Activated T-cell treated with anti-CD3 and anti-CD28 coated beads, Interleukin-2, amount 50 U/mL, for 4 hours (primary cell): ENCODE data around the gene FBLN2. TPM values are rescaled to one million over a fixed set of nuclear protein-coding genes. Genes with fewer than 3 reads are reported as not detected.

ENCODE experiments used
- ATAC-seq, 2 donors: fragments of 200-7000 bp; cut with Tn5 transposase; one replicate each; pipeline ENCODE4 v1.10.0; 2021
- DNase-seq: peaks from one replicate; pipeline ENCODE4 v3.0.0-alpha.2; 2020
- H3K27me3 Mint-ChIP-seq: one replicate; pipeline ENCODE4 v1.8.0; 2021; ENCODE audit warnings: low read depth, mixed read lengths
- H3K36me3 Mint-ChIP-seq: one replicate; pipeline ENCODE4 v1.8.0; 2022; ENCODE audit warnings: mixed read lengths; ENCODE audit not compliant: insufficient read depth
- H3K4me1 Mint-ChIP-seq: one replicate; pipeline ENCODE4 v1.8.0; 2021; ENCODE audit warnings: low read depth, mixed read lengths
- H3K4me3 Mint-ChIP-seq: one replicate; pipeline ENCODE4 v1.8.0; 2021; ENCODE audit warnings: mild to moderate bottlenecking, moderate library complexity, mixed read lengths
- H3K9me3 Mint-ChIP-seq: one replicate; pipeline ENCODE4 v1.8.0; 2021; ENCODE audit warnings: mixed read lengths
- total RNA-seq, 3 donors: library from RNA; stranded (reverse); gene quantifications; one replicate each; pipeline ENCODE4 v1.2.1, GENCODE V29; 2021

The FBLN2 gene
- total RNA-seq, 3 donors from 2014 or later = 0.16 to 0.63 (median 0.16) TPM

DNA sequence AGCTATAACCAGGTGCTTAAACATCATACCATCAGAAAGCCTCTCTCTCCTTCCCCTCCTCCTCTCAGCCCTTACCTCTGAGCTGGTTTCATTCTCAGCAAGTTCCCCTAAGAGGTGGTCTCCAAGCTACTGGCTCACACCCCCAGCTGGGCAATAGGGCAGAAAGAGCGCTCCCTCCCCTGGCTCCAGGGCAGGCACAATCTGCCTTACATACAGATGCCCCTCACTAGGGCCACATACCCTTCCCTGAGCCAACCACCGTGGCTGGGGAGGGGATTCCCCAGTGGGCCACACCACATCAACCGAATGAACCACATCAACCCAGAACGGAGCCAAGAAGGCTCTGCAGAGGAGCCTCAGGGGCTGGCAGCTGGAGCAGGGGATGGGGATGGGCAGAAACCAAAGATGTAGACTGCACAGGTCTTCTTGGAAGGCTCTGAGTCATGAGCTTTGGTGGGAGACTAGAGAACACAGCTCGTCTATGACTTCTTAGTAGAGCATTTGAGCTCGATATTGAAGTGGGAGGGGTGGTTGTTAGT, 4.6 kb upstream of the FBLN2 start:
- ATAC-seq (peak; percentile 87 to 91), DNase-seq (peak; percentile 38)
- Mint-ChIP-seq H3K4me3 (no peak overlapping the region), H3K9me3 (no peaks in the 10 kb centered on the region), H3K36me3 (no peaks in the 10 kb centered on the region), H3K4me1 (peaks cover 19% of the 10 kb centered on the region), H3K27me3 (peaks cover 29% of the 10 kb centered on the region)

DNA sequence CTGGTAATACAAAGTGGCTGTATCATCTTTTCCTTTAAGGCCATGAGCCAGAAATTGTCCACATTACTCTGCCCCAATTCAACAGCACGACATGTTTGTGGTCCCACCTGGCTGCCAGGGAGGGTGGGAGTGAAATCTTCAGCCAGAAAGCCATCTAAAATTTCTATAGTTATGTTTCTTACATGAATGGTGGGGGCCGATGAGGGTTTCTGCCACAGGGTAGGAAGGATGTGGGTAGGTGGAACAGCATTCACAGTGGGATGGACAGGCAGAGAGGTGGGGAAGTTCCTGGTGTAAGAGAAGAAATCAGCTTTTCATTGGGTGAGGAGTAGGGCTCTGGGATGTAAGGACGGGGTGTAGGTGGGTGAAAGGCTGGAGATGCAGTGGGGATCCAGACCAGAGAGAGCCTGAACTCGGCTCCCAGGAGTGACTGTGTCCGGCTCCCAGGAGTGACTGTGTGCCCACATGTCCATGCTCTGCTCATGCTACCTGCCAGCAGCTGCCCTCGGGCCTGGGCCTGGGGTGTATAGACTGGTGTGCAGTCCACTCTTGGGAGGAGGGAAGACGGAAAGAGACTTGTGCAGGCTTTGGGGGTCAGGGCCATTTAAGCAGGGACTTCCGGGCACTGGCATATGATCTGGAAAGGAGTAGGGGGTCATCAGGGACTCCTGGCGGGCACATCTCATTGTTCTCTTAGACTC, 3.8 kb upstream of the FBLN2 start:
- H3K4me3 Mint-ChIP-seq = no peak overlapping the region
- no peak for ATAC-seq
- no peaks in the 10 kb centered on the region for H3K9me3 Mint-ChIP-seq

DNA sequence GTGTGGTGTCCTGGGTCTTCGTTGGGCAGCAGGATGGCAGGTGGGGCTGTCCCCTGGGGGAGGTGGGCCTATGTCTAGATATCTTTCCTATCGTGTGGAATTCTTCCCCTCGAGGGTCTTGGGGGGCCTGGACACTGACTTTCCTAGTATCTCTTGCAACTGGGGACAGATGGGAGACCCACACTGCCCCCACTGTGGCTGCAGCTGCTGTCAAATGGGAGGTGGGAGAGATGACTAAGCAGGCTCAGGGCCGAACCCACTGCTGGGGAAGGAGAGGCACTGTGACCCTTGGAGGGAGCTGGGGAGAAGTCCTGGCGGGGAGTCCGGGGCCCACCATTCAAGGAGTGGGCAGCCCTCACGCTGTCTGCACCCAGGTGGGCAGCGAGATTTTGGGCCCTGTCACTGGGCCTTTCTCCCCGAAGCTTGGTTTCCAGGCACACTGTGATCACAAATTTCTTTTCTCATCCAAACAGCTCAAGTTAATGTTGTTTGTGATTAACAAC, 2.9 kb upstream of the FBLN2 start:
- Mint-ChIP-seq H3K36me3 (no peaks in the 10 kb centered on the region), H3K9me3 (no peaks in the 10 kb centered on the region), H3K4me1 (peaks cover 26% of the 10 kb centered on the region), H3K27me3 (peaks cover 43% of the 10 kb centered on the region), H3K4me3 (no peak overlapping the region)
- DNase-seq (no peak), ATAC-seq (no peak)

More for the DNA sequence above, 3.8 kb upstream of the FBLN2 start:
- Mint-ChIP-seq H3K4me1 (peaks cover 25% of the 10 kb centered on the region), H3K36me3 (no peaks in the 10 kb centered on the region), H3K27me3 (peaks cover 36% of the 10 kb centered on the region)
- DNase-seq = no peak

GRCh38 chr3:13546667-13547171, 2.2 kb upstream of the FBLN2 start:
- no peak overlapping the region for H3K4me3 Mint-ChIP-seq

GRCh38 chr3:13547591-13548371, 1.1 kb upstream of the FBLN2 start:
- no peaks in the 10 kb centered on the region for H3K9me3 Mint-ChIP-seq
- H3K27me3 Mint-ChIP-seq = peaks cover 57% of the 10 kb centered on the region
- H3K4me3 Mint-ChIP-seq = no peak overlapping the region
- no peaks in the 10 kb centered on the region for H3K36me3 Mint-ChIP-seq
- peaks cover 26% of the 10 kb centered on the region for H3K4me1 Mint-ChIP-seq
- ATAC-seq (no peak), DNase-seq (no peak)

More at GRCh38 chr3:13546667-13547171, 2.2 kb upstream of the FBLN2 start:
- DNase-seq = no peak
- Mint-ChIP-seq H3K4me1 (peaks cover 26% of the 10 kb centered on the region), H3K9me3 (no peaks in the 10 kb centered on the region), H3K27me3 (peaks cover 46% of the 10 kb centered on the region), H3K36me3 (no peaks in the 10 kb centered on the region)
- no peak for ATAC-seq

GRCh38 chr3:13549623-13550422, 898 bp downstream of the FBLN2 start:
- H3K4me1 Mint-ChIP-seq = peaks cover 16% of the 10 kb centered on the region
- peak; percentile 5 to 43 for ATAC-seq
- H3K36me3 Mint-ChIP-seq = no peaks in the 10 kb centered on the region
- no peaks in the 10 kb centered on the region for H3K9me3 Mint-ChIP-seq
- H3K27me3 Mint-ChIP-seq = peaks cover 58% of the 10 kb centered on the region
- no peak for DNase-seq
- peak overlapping the region; percentile 77 for H3K4me3 Mint-ChIP-seq

GRCh38 chr3:13550423-13550690, 1.4 kb downstream of the FBLN2 start:
- Mint-ChIP-seq H3K27me3 (peaks cover 54% of the 10 kb centered on the region), H3K36me3 (no peaks in the 10 kb centered on the region), H3K4me1 (peaks cover 11% of the 10 kb centered on the region), H3K9me3 (no peaks in the 10 kb centered on the region), H3K4me3 (no peak overlapping the region)
- ATAC-seq = no peak
- DNase-seq = no peak

DNA sequence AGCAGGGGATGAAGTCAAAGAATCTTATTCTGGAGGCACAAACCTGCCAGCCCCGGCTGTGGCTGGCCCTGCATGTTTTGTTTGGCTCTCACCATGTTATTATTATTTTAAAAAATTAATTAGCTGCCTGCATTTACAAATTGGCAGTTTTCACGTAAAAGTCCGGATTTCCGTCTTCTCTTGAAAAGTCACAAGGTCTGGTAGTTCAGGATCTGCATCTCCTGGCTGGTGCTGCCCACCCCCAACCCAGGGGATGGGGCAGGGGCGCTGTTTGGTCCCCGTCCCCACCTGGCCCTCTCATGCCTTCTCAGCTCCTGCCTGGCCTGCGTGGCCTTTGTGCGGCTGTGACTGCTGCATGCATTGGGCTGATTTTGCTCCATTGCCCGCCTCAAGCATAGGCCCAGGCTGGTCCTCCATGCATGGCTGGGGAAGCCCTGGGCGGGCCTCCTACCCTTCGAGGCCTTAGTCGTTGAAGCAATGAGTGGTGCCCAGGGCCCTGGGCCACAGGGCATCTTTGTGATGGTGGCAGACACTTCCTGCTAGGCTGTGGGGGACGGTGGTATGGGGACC, 2.0 kb downstream of the FBLN2 start:
- no peaks in the 10 kb centered on the region for H3K9me3 Mint-ChIP-seq
- H3K4me1 Mint-ChIP-seq = peaks cover 10% of the 10 kb centered on the region
- H3K27me3 Mint-ChIP-seq = peaks cover 55% of the 10 kb centered on the region
- H3K4me3 Mint-ChIP-seq = no peak overlapping the region
- ATAC-seq (no peak), DNase-seq (no peak)
- H3K36me3 Mint-ChIP-seq = no peaks in the 10 kb centered on the region

DNA sequence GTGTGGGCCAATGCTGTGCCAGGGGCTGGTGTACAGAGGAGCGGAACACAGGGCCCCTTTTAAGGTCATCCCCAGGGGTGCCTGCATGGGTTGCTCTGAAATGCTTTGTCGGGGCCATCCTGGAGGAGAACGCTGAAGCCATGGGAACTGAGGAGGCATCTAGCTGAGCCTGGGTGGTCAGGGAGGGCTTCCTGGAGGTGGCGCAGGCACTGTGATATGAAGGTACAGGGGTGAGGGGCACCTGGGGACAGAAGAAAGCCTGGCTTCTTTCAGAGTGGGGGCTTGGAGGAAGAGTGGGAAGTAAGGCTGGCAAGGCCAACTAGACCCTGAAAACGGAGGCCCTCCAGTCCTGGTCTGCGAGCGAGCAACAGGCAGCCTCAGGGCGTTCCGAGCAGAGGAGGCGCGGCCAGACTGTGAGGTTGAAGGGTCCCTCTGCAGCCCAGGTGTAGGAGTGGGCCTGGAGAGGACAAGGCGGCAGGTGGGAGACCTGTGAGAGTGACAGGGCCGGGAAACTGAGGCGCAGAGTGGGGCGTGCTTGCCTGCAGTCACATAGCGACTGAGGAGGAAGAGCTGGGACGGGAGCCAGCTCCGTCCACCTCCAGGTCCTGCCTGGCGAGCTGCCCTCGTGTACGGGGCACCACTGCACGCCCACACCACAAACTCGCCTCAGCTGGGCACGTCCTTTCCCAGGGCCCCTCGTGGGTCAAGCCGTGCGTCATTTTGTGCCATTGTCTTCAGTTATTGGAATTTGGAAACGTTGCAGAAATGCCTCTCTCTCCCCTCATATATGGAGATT, 4.1 kb downstream of the FBLN2 start:
- no peaks in the 10 kb centered on the region for H3K9me3 Mint-ChIP-seq
- H3K36me3 Mint-ChIP-seq = no peaks in the 10 kb centered on the region
- peaks cover 44% of the 10 kb centered on the region for H3K27me3 Mint-ChIP-seq
- ATAC-seq (no peak), DNase-seq (no peak)
- H3K4me1 Mint-ChIP-seq = peaks cover 10% of the 10 kb centered on the region
- no peak overlapping the region for H3K4me3 Mint-ChIP-seq

- ATAC-seq (no peak), DNase-seq (no peak)
- Mint-ChIP-seq H3K4me3 (no peak overlapping the region), H3K27me3 (peaks cover 41% of the 10 kb centered on the region), H3K9me3 (no peaks in the 10 kb centered on the region), H3K36me3 (no peaks in the 10 kb centered on the region), H3K4me1 (peaks cover 7% of the 10 kb centered on the region)
Observed at GRCh38 chr3:13553686-13554085, 4.8 kb downstream of the FBLN2 start.

DNA sequence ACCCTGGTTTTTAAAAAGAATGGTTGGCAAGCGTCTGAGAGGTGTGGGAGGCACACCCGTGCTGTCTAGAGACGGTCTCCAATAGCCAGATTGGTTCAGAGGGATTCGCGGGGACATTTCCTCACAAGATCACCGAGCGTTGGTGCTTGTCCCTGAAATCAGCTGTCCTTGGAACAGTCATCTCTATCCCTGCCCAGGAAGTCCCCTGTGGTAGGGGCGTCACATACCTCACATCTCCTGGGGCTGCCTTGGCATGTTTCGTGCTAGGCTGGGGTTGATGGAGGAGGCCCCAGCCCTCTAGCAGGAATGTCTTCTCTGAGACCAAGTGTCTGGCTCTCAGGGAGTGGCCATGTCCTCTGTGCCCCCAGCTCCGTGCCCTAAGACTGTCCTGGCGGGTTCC, 6.8 kb downstream of the FBLN2 start:
- H3K4me1 Mint-ChIP-seq = no peaks in the 10 kb centered on the region
- ATAC-seq (no peak), DNase-seq (no peak)
- peaks cover 45% of the 10 kb centered on the region for H3K27me3 Mint-ChIP-seq
- H3K4me3 Mint-ChIP-seq = no peak overlapping the region
- no peaks in the 10 kb centered on the region for H3K36me3 Mint-ChIP-seq
- H3K9me3 Mint-ChIP-seq = no peaks in the 10 kb centered on the region

GRCh38 chr3:13556207-13556606, 7.3 kb downstream of the FBLN2 start:
- Mint-ChIP-seq H3K27me3 (peaks cover 42% of the 10 kb centered on the region), H3K4me1 (no peaks in the 10 kb centered on the region), H3K9me3 (no peaks in the 10 kb centered on the region), H3K36me3 (no peaks in the 10 kb centered on the region), H3K4me3 (no peak overlapping the region)
- no peak for ATAC-seq
- no peak for DNase-seq

- Mint-ChIP-seq H3K36me3 (no peaks in the 10 kb centered on the region), H3K9me3 (no peaks in the 10 kb centered on the region), H3K4me1 (no peaks in the 10 kb centered on the region), H3K4me3 (no peak overlapping the region), H3K27me3 (peaks cover 39% of the 10 kb centered on the region)
- no peak for DNase-seq
- no peak for ATAC-seq
Observed at GRCh38 chr3:13556917-13557316, 8.0 kb downstream of the FBLN2 start.
